ENCODE data around the gene CHST8. TPM values are rescaled to one million over a fixed set of nuclear protein-coding genes. Genes with fewer than 3 reads are reported as not detected.

Gene CHST8
- polyA plus RNA-seq, 3 donors, result 0.56 to 1.2 (median 0.91) TPM

- WGBS, 3 donors, result 58 to 67% (median 66%) methylated on average over 5 of the region's 5 CpGs
- H3K27ac ChIP-seq (ENCODE audit: low read depth, low read length), result no peak overlapping the region
Observed at GRCh38 chr19:33781996-33782395, 160.2 kb downstream of the CHST8 start.

- no peak overlapping the region for H3K27ac ChIP-seq (ENCODE audit: low read depth, low read length)
- WGBS, 3 donors, result 79 to 85% (median 83%) methylated on average over 5 of the region's 5 CpGs
Observed at GRCh38 chr19:33784432-33784831, 162.7 kb downstream of the CHST8 start.

- H3K27ac ChIP-seq (ENCODE audit: low read depth, low read length), result no peak overlapping the region
- 74 to 78% (median 78%) methylated on average over 6 of the region's 6 CpGs for WGBS, 3 donors
Observed at GRCh38 chr19:33785795-33786194, 164.0 kb downstream of the CHST8 start.

GRCh38 chr19:33788676-33789075 lies 166.9 kb downstream of the CHST8 start:
- no peak overlapping the region for H3K27ac ChIP-seq (ENCODE audit: low read depth, low read length)
- 52 to 60% (median 55%) methylated on average over 4 of the region's 4 CpGs for WGBS, 3 donors

GRCh38 chr19:33789344-33789743 lies 167.6 kb downstream of the CHST8 start:
- 87 to 89% (median 88%) methylated on average over 5 of the region's 5 CpGs for WGBS, 3 donors
- no peak overlapping the region for H3K27ac ChIP-seq (ENCODE audit: low read depth, low read length)

- H3K27ac ChIP-seq (ENCODE audit: low read depth, low read length), result no peak overlapping the region
- WGBS, 3 donors, result 19 to 23% (median 21%) methylated on average over 32 of the region's 32 CpGs
Observed at GRCh38 chr19:33794683-33795369, 173.1 kb downstream of the CHST8 start.

GRCh38 chr19:33795370-33796163 lies 173.8 kb downstream of the CHST8 start:
- 0 to 1% (median 0%) methylated on average over 44 to 91 of the region's 92 CpGs for WGBS, 3 donors
- H3K27ac ChIP-seq (ENCODE audit: low read depth, low read length), result no peak overlapping the region

- peak within 1 kb of the TSS; percentile 62 for H3K27ac ChIP-seq (ENCODE audit: low read depth, low read length)
- WGBS, 3 donors, result 0 to 1% (median 0%) methylated on average over 54 to 81 of the region's 92 CpGs
Observed at GRCh38 chr19:33796164-33796875, 174.6 kb downstream of the CHST8 start, which contains the start of gene KCTD15. Gene KCTD15, plus strand, starts transcription at chr19:33796870. Its CDS starts 3,585 bp downstream, at chr19:33800455.

- WGBS, 3 donors, result 4 to 11% (median 11%) methylated on average over 61 of the region's 61 CpGs
- no peak overlapping the region for H3K27ac ChIP-seq (ENCODE audit: low read depth, low read length)
Observed at GRCh38 chr19:33797802-33798671, 176.3 kb downstream of the CHST8 start.

- 36 to 52% (median 50%) methylated on average over 12 of the region's 12 CpGs for WGBS, 3 donors
- H3K27ac ChIP-seq (ENCODE audit: low read depth, low read length), result no peak overlapping the region
Observed at GRCh38 chr19:33798681-33799111, 176.9 kb downstream of the CHST8 start.

GRCh38 chr19:33799476-33799875 lies 177.7 kb downstream of the CHST8 start:
- no peak overlapping the region for H3K27ac ChIP-seq (ENCODE audit: low read depth, low read length)
- 89 to 95% (median 90%) methylated on average over 5 of the region's 5 CpGs for WGBS, 3 donors

GRCh38 chr19:33800012-33800680 lies 178.4 kb downstream of the CHST8 start:
- 95 to 97% (median 96%) methylated on average over 16 of the region's 16 CpGs for WGBS, 3 donors
- H3K27ac ChIP-seq (ENCODE audit: low read depth, low read length), result no peak overlapping the region

GRCh38 chr19:33801411-33801810 lies 179.7 kb downstream of the CHST8 start:
- 88 to 99% (median 95%) methylated on average over 5 of the region's 5 CpGs for WGBS, 3 donors

GRCh38 chr19:33802001-33802400 lies 180.2 kb downstream of the CHST8 start:
- H3K27ac ChIP-seq (ENCODE audit: low read depth, low read length), result no peak overlapping the region

More at GRCh38 chr19:33801411-33801810, 179.7 kb downstream of the CHST8 start:
- no peak overlapping the region for H3K27ac ChIP-seq (ENCODE audit: low read depth, low read length)

GRCh38 chr19:33802801-33803200 lies 181.0 kb downstream of the CHST8 start:
- 86 to 100% (median 100%) methylated on average over 1 of the region's 1 CpG for WGBS, 3 donors
- no peak overlapping the region for H3K27ac ChIP-seq (ENCODE audit: low read depth, low read length)

More at GRCh38 chr19:33802001-33802400, 180.2 kb downstream of the CHST8 start:
- 74 to 83% (median 79%) methylated on average over 10 of the region's 10 CpGs for WGBS, 3 donors

GRCh38 chr19:33803383-33803782 lies 181.6 kb downstream of the CHST8 start:
- no peak overlapping the region for H3K27ac ChIP-seq (ENCODE audit: low read depth, low read length)
- WGBS, 3 donors, result 93 to 95% (median 95%) methylated on average over 9 of the region's 9 CpGs

- 52 to 84% (median 74%) methylated on average over 10 of the region's 10 CpGs for WGBS, 3 donors
- no peak overlapping the region for H3K27ac ChIP-seq (ENCODE audit: low read depth, low read length)
Observed at GRCh38 chr19:33804021-33804799, 182.5 kb downstream of the CHST8 start.

All from adipose tissue (tissue), 3 donors.